Epithelial cell of proximal tubule (primary cell): Measurements from ENCODE around the gene TBC1D16. TPM values are rescaled to one million over a fixed set of nuclear protein-coding genes. Genes with fewer than 3 reads are reported as not detected.
A peak's percentile ranks its signal among the peaks of the same experiment; 100 is the strongest.

Experiments used
- DNase-seq: peaks from one replicate; pipeline ENCODE4 v3.0.0-alpha.2; 2011; ENCODE audit warnings: low read depth
- H3K4me3 ChIP-seq: 2 replicates; pipeline ENCODE4 v1.5.1; 2011; ENCODE audit warnings: low read depth, mild to moderate bottlenecking, low read length
- CTCF ChIP-seq: conservative IDR thresholded peaks from 2 replicates; pipeline ENCODE4 v1.5.1; 2012; ENCODE audit warnings: low read depth, mild to moderate bottlenecking, low read length
- total RNA-seq: library from RNA; depleted of rRNA; stranded (reverse); fragments of >200 nt; gene quantifications from 2 replicates; pipeline ENCODE4 v1.2.3, GENCODE V29; 2015

TBC1D16 gene
- total RNA-seq, 1 donor from 2014 or later = 19.9 TPM

DNA sequence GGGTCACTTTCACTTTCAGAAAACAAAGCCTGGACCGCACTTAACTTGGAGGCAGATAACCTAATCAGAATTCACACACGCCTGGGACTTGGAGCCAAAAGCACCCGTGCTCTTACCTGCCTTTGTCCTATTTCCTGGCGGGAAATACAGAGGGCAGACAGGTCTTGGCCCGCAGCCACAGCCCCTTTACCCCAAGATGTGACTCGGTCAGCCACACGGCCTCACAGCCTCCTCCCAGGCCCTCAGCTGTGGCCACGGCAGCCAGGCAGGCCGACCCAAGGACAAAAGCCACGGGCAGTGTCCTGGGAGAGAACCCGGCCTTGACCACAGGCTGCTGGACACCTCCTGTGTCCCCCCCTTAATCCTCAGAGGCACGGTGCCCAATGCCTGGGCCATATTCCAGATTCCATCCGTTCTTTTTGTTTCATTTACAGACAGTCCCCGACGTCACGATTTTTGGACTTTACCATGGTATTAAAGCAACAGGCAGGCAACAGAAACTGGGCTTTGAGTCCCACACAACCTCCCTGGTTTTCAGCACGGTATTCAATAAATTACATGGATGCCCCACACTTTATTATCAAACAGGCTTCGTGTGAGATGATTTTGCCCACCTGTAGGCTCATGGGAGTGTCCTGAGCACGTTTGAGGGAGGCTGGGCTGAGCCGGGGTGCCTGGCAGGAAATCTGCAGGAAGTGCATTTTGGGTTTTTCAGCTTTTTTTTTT lies 35.6 kb upstream of the TBC1D16 start:
- peak overlapping the region; percentile 46 for H3K4me3 ChIP-seq
- no peak for TF ChIP-seq CTCF
- DNase-seq = no peak

DNA sequence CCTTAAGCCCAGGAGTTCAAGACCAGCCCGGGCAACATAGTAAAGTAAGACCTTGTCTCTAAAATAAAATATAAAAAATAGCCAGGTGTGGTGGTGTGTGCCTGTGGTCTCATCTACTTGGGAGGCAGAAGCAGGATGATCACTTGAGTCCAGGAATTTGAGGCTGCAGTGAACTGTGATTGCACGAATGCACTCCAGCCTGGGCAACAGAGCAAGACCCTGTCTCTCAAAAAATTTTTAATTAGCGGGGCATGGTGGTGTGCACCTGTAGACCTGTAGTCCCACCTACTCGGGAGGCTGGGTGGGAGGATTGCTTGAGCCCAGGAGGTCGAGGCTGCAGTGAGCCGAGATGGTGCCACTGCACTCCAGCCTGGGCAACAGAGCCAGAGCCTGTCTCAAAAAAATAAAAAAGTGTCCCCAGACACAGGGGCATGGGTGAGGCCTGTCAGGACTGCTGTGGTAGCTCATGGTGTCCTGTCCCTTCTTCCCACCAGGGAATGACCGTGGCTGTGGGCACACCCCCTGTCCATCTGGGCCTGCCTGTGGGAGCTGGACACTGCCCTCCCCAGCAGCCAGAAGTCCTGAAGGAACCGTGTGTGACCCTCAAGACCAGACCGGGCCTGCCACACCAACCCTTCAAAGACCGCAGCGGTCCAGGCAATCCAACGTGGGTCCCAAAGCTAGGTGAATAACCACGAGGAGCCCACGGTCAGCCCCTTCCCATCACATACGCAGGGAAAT lies 34.9 kb upstream of the TBC1D16 start:
- TF ChIP-seq CTCF = no peak
- peak overlapping the region; percentile 46 for H3K4me3 ChIP-seq
- no peak for DNase-seq

DNA sequence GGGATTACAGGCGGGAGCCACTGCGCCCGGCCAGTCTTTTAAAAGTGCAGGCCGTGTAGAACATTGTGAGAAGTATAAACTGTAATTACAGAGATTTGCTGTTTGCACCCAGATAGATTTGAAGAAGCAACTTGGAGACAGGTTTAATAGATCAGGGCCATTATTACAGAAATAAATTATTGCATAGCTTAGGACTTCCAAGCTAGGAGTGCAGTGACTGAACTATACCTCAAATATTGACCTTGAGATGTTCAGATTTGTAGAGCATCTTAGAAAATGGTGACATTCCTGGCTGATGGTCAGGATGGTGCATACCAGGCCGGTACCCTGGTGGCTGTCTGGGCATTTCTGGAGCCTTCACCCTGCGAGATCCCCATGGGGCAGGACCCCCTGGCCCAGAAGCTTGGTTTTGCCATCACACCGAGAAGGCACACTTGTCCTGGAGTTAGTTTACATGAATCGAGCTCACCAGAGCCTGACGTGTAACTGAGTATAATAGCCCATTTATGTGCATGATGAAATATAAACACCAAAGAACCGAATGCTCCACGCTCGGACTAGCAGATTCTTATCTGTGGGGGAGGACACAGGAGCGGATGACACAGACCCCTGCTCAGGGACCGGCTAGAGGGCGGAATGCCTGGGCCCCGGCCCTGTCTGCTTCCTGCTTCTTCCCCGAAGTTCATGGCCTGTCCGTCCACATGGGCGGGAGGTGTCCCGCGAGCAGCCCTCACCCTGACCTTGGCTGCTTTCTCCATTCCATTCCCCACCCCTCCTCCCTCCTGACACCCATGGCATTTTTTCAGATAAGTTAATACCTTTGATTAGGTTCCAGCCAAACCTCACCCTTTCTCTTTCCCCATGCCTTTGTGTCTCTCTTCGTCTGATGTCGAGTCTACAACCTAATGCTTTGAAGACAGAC lies 32.9 kb upstream of the TBC1D16 start:
- DNase-seq = no peak
- H3K4me3 ChIP-seq = no peak overlapping the region
- TF ChIP-seq CTCF = no peak

GRCh38 chr17:80067393-80067986 lies 31.8 kb upstream of the TBC1D16 start:
- DNase-seq = no peak

DNA sequence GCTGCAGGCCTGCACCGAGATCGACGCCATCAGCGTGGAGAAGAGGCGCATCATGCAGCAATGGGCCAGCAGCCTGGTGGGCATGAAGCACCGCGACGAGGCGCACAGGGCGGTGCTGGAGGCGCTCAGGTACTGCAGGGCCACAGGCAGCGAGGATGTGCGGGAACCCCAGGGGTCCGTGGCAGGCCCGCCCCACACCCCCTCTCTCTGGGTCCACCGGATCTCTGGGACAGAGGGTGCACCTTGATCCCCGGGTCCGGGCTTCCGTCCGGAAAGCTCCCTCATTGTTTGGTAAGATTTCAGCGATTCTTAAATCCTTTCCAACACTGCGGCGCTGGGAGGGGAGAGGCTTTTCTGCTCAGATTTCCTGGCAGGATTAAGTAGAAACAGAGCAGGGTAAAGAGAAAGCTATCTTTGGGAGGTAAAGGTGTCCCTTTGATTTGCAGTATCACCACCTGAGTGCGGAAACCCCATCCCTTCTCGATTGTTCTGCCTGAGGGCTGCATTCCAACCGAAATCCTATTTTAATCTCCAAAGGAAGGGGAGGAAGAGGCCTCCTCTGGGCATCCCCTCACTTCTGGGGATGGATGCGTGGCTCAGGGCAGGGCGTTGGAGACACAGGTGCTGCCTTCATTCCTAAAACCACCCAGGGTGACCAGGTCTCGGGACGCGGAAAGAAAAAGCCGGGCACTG lies 30.0 kb upstream of the TBC1D16 start:
- no peak for DNase-seq
- no peak overlapping the region for H3K4me3 ChIP-seq
- no peak for TF ChIP-seq CTCF

More at GRCh38 chr17:80067393-80067986, 31.8 kb upstream of the TBC1D16 start:
- no peak overlapping the region for H3K4me3 ChIP-seq
- no peak for TF ChIP-seq CTCF

- H3K4me3 ChIP-seq = no peak overlapping the region
- no peak for DNase-seq
- TF ChIP-seq CTCF = no peak
Measured at GRCh38 chr17:80064696-80065095, 29.0 kb upstream of the TBC1D16 start.
